OCI-LY1 (cell line): ENCODE data around the gene KPNA1.

Experiments
- H2AFZ ChIP-seq: fragments of 200-600 bp; sonication (generic), shearing (Covaris generic); 2 replicates; pipeline ENCODE4 v1.6.0; 2014; ENCODE audit warnings: antibody characterized with exemption, mild to moderate bottlenecking, low read length
- H3F3A ChIP-seq: fragments of 200-600 bp; sonication (generic), shearing (Covaris generic); 2 replicates; pipeline ENCODE4 v1.6.0; 2014; ENCODE audit warnings: mild to moderate bottlenecking, antibody characterized with exemption, low read length, moderate library complexity; ENCODE audit not compliant: insufficient read depth
- H3K27ac ChIP-seq: fragments of 200-600 bp; sonication (generic); 2 replicates; pipeline ENCODE4 v1.5.1; 2014; ENCODE audit warnings: low read length, mixed run types, mild to moderate bottlenecking, low read depth; ENCODE audit not compliant: poor library complexity, severe bottlenecking
- H3K27me3 ChIP-seq: fragments of 200-600 bp; sonication (generic); 2 replicates; pipeline ENCODE4 v1.6.0; 2014; ENCODE audit warnings: antibody characterized with exemption, mild to moderate bottlenecking, low read length, moderate library complexity; ENCODE audit not compliant: insufficient read depth
- H3K36me3 ChIP-seq: fragments of 200-600 bp; sonication (generic); 2 replicates; pipeline ENCODE4 v1.6.1; 2014; ENCODE audit warnings: mild to moderate bottlenecking, antibody characterized with exemption, low read length, moderate library complexity, mixed read lengths; ENCODE audit not compliant: insufficient read depth
- H3K4me1 ChIP-seq: fragments of 200-600 bp; sonication (generic); 2 replicates; pipeline ENCODE4 v1.5.1; 2014; ENCODE audit warnings: mild to moderate bottlenecking, low read length, moderate library complexity; ENCODE audit not compliant: insufficient read depth, severe bottlenecking
- H3K4me2 ChIP-seq: fragments of 200-600 bp; sonication (generic), shearing (Covaris generic); 2 replicates; pipeline ENCODE4 v1.6.1; 2014; ENCODE audit warnings: low read length
- H3K4me3 ChIP-seq: fragments of 200-600 bp; sonication (generic); 2 replicates; pipeline ENCODE4 v1.5.1; 2014; ENCODE audit warnings: low read length, low read depth, mild to moderate bottlenecking, mixed read lengths; ENCODE audit not compliant: poor library complexity, severe bottlenecking
- H3K79me2 ChIP-seq: fragments of 200-600 bp; shearing (Covaris generic); 2 replicates; pipeline ENCODE4 v1.6.1; 2016; ENCODE audit warnings: mixed run types, low read length, mixed read lengths; ENCODE audit not compliant: insufficient read depth
- H3K9ac ChIP-seq: fragments of 200-600 bp; sonication (generic), shearing (Covaris generic); 2 replicates; pipeline ENCODE4 v1.6.1; 2014; ENCODE audit warnings: mild to moderate bottlenecking, low read length, mixed read lengths
- H3K9me2 ChIP-seq: fragments of 200-600 bp; sonication (generic), shearing (Covaris generic); 2 replicates; pipeline ENCODE4 v1.6.1; 2014; ENCODE audit warnings: low read depth, mild to moderate bottlenecking, low read length, mixed read lengths
- H3K9me3 ChIP-seq: fragments of 200-600 bp; shearing (Covaris generic); 2 replicates; pipeline ENCODE4 v1.6.1; 2014; ENCODE audit warnings: low read length, mixed read lengths
- H4K20me1 ChIP-seq: fragments of 200-600 bp; sonication (generic), shearing (Covaris generic); 2 replicates; pipeline ENCODE4 v1.6.0; 2016; ENCODE audit warnings: mild to moderate bottlenecking, low read length; ENCODE audit not compliant: insufficient read depth
- EZH2 ChIP-seq: fragments of 200-600 bp; sonication (generic), shearing (Covaris generic); IDR thresholded peaks from 2 replicates; pipeline ENCODE4 v1.8.0; 2017; ENCODE audit warnings: borderline replicate concordance, mixed run types, mild to moderate bottlenecking, antibody characterized with exemption, low read length, moderate library complexity, mixed read lengths
- TF ChIP-seq, protein P1 (sequence below): fragments of 200-600 bp; sonication (generic), shearing (Covaris generic); IDR thresholded peaks from 2 replicates; pipeline ENCODE4 v1.5.1; 2017; ENCODE audit warnings: mild to moderate bottlenecking, antibody characterized with exemption, low read length, moderate library complexity, mixed read lengths

KPNA1 gene

GRCh38 chr3:122466701-122467240 lies 48.0 kb downstream of the KPNA1 start:
- no peaks in the 10 kb centered on the region for H3K9me2 ChIP-seq
- H3K9me3 ChIP-seq = no peaks in the 10 kb centered on the region
- no peaks in the 10 kb centered on the region for H4K20me1 ChIP-seq
- H2AFZ ChIP-seq = no peak overlapping the region
- H3K9ac ChIP-seq = no peak overlapping the region
- peaks cover 24% of the 10 kb centered on the region for H3K79me2 ChIP-seq
- peaks cover 47% of the 10 kb centered on the region; the same call in 1 of the 2 replicates for H3K36me3 ChIP-seq
- TF ChIP-seq, protein P1, sequence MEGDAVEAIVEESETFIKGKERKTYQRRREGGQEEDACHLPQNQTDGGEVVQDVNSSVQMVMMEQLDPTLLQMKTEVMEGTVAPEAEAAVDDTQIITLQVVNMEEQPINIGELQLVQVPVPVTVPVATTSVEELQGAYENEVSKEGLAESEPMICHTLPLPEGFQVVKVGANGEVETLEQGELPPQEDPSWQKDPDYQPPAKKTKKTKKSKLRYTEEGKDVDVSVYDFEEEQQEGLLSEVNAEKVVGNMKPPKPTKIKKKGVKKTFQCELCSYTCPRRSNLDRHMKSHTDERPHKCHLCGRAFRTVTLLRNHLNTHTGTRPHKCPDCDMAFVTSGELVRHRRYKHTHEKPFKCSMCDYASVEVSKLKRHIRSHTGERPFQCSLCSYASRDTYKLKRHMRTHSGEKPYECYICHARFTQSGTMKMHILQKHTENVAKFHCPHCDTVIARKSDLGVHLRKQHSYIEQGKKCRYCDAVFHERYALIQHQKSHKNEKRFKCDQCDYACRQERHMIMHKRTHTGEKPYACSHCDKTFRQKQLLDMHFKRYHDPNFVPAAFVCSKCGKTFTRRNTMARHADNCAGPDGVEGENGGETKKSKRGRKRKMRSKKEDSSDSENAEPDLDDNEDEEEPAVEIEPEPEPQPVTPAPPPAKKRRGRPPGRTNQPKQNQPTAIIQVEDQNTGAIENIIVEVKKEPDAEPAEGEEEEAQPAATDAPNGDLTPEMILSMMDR = no peak
- TF ChIP-seq EZH2 = no peak
- no peak overlapping the region for H3K4me3 ChIP-seq
- H3K27ac ChIP-seq = no peak overlapping the region
- H3F3A ChIP-seq = no peaks in the 10 kb centered on the region
- H3K4me1 ChIP-seq = peaks cover 9% of the 10 kb centered on the region
- no peak overlapping the region for H3K4me2 ChIP-seq
- H3K27me3 ChIP-seq = no peaks in the 10 kb centered on the region

DNA sequence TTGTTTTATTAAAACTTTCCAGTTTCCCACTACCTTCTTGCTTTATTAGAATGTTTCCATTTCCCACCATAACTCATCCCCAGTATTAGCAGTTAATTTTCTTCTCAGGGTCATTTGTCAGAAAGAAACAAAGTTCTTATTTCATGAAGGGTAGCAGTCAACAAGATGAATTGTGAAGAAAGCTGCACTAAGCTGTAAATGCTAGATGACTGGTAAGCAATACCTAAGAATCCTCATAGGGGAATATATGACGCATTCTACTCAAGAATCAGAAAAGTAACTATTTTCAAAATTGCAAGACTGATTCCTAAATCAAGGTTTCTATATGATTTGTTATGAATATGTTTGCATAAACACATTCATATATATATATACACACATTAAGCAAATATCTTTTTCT lies 50.1 kb downstream of the KPNA1 start:
- Histone ChIP-seq H3F3A (no peaks in the 10 kb centered on the region), H2AFZ (no peak overlapping the region), H3K27ac (no peak overlapping the region), H3K36me3 (peaks cover 57% of the 10 kb centered on the region; the same call in 1 of the 2 replicates), H3K9me3 (no peaks in the 10 kb centered on the region), H3K9me2 (no peaks in the 10 kb centered on the region), H3K4me2 (no peak overlapping the region), H3K4me1 (no peaks in the 10 kb centered on the region), H3K4me3 (no peak overlapping the region), H3K9ac (no peak overlapping the region), H3K27me3 (no peaks in the 10 kb centered on the region), H4K20me1 (no peaks in the 10 kb centered on the region), H3K79me2 (peaks cover 8% of the 10 kb centered on the region)
- TF ChIP-seq, protein P1 = no peak

DNA sequence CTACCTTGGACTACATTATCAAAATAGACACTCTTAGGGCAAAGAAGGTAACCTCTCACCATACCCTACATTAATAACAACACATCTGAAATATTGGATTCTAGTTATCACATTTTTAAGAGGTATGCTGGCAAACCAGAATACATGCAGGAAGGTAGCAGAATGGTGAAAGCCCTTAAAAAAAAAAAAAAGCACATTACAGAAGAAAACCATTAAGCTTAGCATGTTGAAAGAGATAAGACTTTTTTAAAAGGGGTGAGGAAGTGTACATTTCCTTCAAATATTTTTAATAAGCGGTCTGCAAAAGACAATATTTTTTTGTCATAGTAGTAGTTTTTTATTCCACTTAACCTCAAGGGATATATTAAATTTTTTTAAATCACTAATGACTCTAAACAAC lies 52.3 kb downstream of the KPNA1 start:
- Histone ChIP-seq H2AFZ (no peak overlapping the region), H3K4me3 (no peak overlapping the region), H3K4me2 (no peak overlapping the region), H3K9me2 (no peaks in the 10 kb centered on the region), H3K79me2 (no peaks in the 10 kb centered on the region), H3K36me3 (peaks cover 72% of the 10 kb centered on the region; the same call in 1 of the 2 replicates), H4K20me1 (no peaks in the 10 kb centered on the region), H3K4me1 (no peaks in the 10 kb centered on the region), H3K27me3 (no peaks in the 10 kb centered on the region), H3K9me3 (no peaks in the 10 kb centered on the region), H3K27ac (no peak overlapping the region), H3K9ac (no peak overlapping the region), H3F3A (no peaks in the 10 kb centered on the region)
- no peak for TF ChIP-seq EZH2
- TF ChIP-seq, protein P1 = no peak
